Neuronal stem cell (in vitro differentiated cells): Measurements from ENCODE around the gene ITGA11.

Experiments
- DNase-seq: peaks from one replicate; pipeline ENCODE4 v3.0.0-alpha.2; 2013; ENCODE audit warnings: low spot score
- H2AFZ ChIP-seq: one replicate; pipeline ENCODE4 v1.6.1; 2013; ENCODE audit warnings: mild to moderate bottlenecking, low read length, inconsistent platforms
- H2AK5ac ChIP-seq: 2 replicates; pipeline ENCODE4 v1.6.1; 2013; ENCODE audit warnings: low read depth, mild to moderate bottlenecking, inconsistent platforms, low read length, moderate library complexity, mixed read lengths
- H2BK120ac ChIP-seq: 2 replicates; pipeline ENCODE4 v1.6.1; 2013; ENCODE audit warnings: low read depth, mild to moderate bottlenecking, inconsistent platforms, low read length, moderate library complexity, mixed read lengths
- H2BK12ac ChIP-seq: one replicate; pipeline ENCODE4 v1.6.1; 2013; ENCODE audit warnings: low read length, inconsistent platforms
- H2BK15ac ChIP-seq: 2 replicates; pipeline ENCODE4 v1.6.1; 2013; ENCODE audit warnings: mild to moderate bottlenecking, low read length, inconsistent platforms, mixed read lengths
- H2BK5ac ChIP-seq: one replicate; pipeline ENCODE4 v1.6.1; 2013; ENCODE audit warnings: inconsistent platforms, mild to moderate bottlenecking, low read length, moderate library complexity
- H3K14ac ChIP-seq: one replicate; pipeline ENCODE4 v1.6.1; 2013; ENCODE audit warnings: low read length, inconsistent platforms
- H3K18ac ChIP-seq: 2 replicates; pipeline ENCODE4 v1.6.1; 2013; ENCODE audit warnings: low read length, inconsistent platforms
- H3K23ac ChIP-seq: 2 replicates; pipeline ENCODE4 v1.6.1; 2013; ENCODE audit warnings: low read depth, mild to moderate bottlenecking, mixed read lengths, low read length, inconsistent platforms; ENCODE audit not compliant: poor library complexity
- H3K27ac ChIP-seq: replicated peaks from 3 replicates; pipeline ENCODE4 v1.5.1; 2013; ENCODE audit warnings: low read length, inconsistent platforms
- H3K27me3 ChIP-seq, 3 experiments: 2 replicates each; pipeline ENCODE4 v1.6.1; 2013; ENCODE audit warnings: low read length in 3 of 3, mild to moderate bottlenecking in 2 of 3, inconsistent platforms in 1 of 3, low read depth in 1 of 3, mixed read lengths in 1 of 3, moderate library complexity in 1 of 3; ENCODE audit not compliant: control insufficient read depth in 3 of 3, insufficient read depth in 3 of 3
- H3K36me3 ChIP-seq, 2 donors: replicated peaks in 1 of 2; 2 replicates each; pipeline ENCODE4 v1.6.1; 2013; ENCODE audit warnings: low read length in 2 of 2; ENCODE audit not compliant: control insufficient read depth in 2 of 2, insufficient read depth in 2 of 2
- H3K4ac ChIP-seq: 2 replicates; pipeline ENCODE4 v1.6.1; 2013; ENCODE audit warnings: inconsistent platforms, mild to moderate bottlenecking, low read length, moderate library complexity
- H3K4me1 ChIP-seq, 2 donors: 1 replicate in 1 of 2; 2 replicates in 1 of 2; pipeline ENCODE4 v1.6.1; 2013; ENCODE audit warnings: low read length in 2 of 2, low read depth in 1 of 2; ENCODE audit not compliant: control insufficient read depth in 2 of 2, insufficient read depth in 1 of 2
- H3K4me2 ChIP-seq: one replicate; pipeline ENCODE4 v1.6.1; 2013; ENCODE audit warnings: mild to moderate bottlenecking, low read length, inconsistent platforms; ENCODE audit not compliant: insufficient read depth, poor library complexity, severe bottlenecking
- H3K4me3 ChIP-seq, 2 donors: 2 replicates each; pipeline ENCODE4 v1.5.1; 2013; ENCODE audit warnings: low read length in 2 of 2, mild to moderate bottlenecking in 2 of 2, inconsistent platforms in 1 of 2, moderate library complexity in 1 of 2
- H3K79me1 ChIP-seq: one replicate; pipeline ENCODE4 v1.6.1; 2013; ENCODE audit warnings: low read depth, mild to moderate bottlenecking, inconsistent platforms, low read length, moderate library complexity
- H3K9ac ChIP-seq: one replicate; pipeline ENCODE4 v1.6.1; 2013; ENCODE audit warnings: mild to moderate bottlenecking, low read depth, low read length, inconsistent platforms; ENCODE audit not compliant: poor library complexity
- H3K9me3 ChIP-seq, 2 donors: replicated peaks in 1 of 2; 2 replicates each; pipeline versions ENCODE3 to v1.6.1; 2013; ENCODE audit warnings: low read length in 2 of 2, mild to moderate bottlenecking in 2 of 2, inconsistent platforms in 1 of 2, low read depth in 1 of 2, mixed read lengths in 1 of 2, moderate library complexity in 1 of 2; ENCODE audit not compliant: control insufficient read depth in 2 of 2, insufficient read depth in 1 of 2
- H4K8ac ChIP-seq: one replicate; pipeline ENCODE4 v1.6.1; 2013; ENCODE audit warnings: low read depth, mild to moderate bottlenecking, inconsistent platforms, low read length, moderate library complexity
- H4K91ac ChIP-seq: one replicate; pipeline ENCODE4 v1.6.1; 2013; ENCODE audit warnings: low read length, low read depth, mild to moderate bottlenecking, inconsistent platforms; ENCODE audit not compliant: poor library complexity
- WGBS, 2 donors: extraction: QIAGEN DNeasy Blood & Tissue Kit; methylation state at CpG; one replicate each; pipeline ENCODE4 v1.1.7; 2013; ENCODE audit warnings: missing lambda C conversion rate in 2 of 2, mixed read lengths in 1 of 2; ENCODE audit not compliant: insufficient read length in 2 of 2, insufficient replicate concordance in 1 of 2; ENCODE audit errors: extremely low coverage in 2 of 2; 5-methylcytosine and 5-hydroxymethylcytosine counted together

ITGA11 gene

GRCh38 chr15:68365140-68365745 lies 66.7 kb downstream of the ITGA11 start:
- H4K8ac ChIP-seq: no peak overlapping the region
- no peak overlapping the region for H3K14ac ChIP-seq
- peak overlapping the region; percentile 80 for H3K18ac ChIP-seq
- no peak for DNase-seq
- H3K27ac ChIP-seq: no peak overlapping the region
- no peak overlapping the region for H2AFZ ChIP-seq
- no peak overlapping the region for H2BK12ac ChIP-seq
- H3K4me3 ChIP-seq: no peak overlapping the region
- H3K9ac ChIP-seq: no peak overlapping the region
- no peak overlapping the region for H2BK120ac ChIP-seq
- peaks cover 5 to 11% of the 10 kb centered on the region in 2 donors for H3K4me1 ChIP-seq
- H3K23ac ChIP-seq: no peak overlapping the region
- WGBS, 2 donors: no CpG with 5 or more reads among the region's 7 CpGs
- no peaks in the 10 kb centered on the region for H3K36me3 ChIP-seq
- no peak overlapping the region for H3K4ac ChIP-seq
- no peak overlapping the region for H2BK5ac ChIP-seq
- no peaks in the 10 kb centered on the region for H3K9me3 ChIP-seq
- H2AK5ac ChIP-seq: peak overlapping the region; percentile 31
- no peak overlapping the region for H3K4me2 ChIP-seq
- H4K91ac ChIP-seq: no peak overlapping the region
- no peaks in the 10 kb centered on the region for H3K27me3 ChIP-seq
- H2BK15ac ChIP-seq: no peak overlapping the region
- no peaks in the 10 kb centered on the region for H3K79me1 ChIP-seq

- Histone ChIP-seq H2BK120ac (no peak overlapping the region), H3K4me3 (no peak overlapping the region), H3K18ac (peak overlapping the region; percentile 80), H3K4ac (no peak overlapping the region), H2AK5ac (peak overlapping the region; percentile 31), H3K23ac (no peak overlapping the region), H3K9me3 (no peaks in the 10 kb centered on the region), H2BK5ac (no peak overlapping the region), H4K8ac (no peak overlapping the region), H3K4me1 (peaks cover 7 to 11% of the 10 kb centered on the region in 2 donors), H2BK12ac (no peak overlapping the region), H3K27ac (no peak overlapping the region), H3K4me2 (no peak overlapping the region), H2BK15ac (no peak overlapping the region), H3K14ac (no peak overlapping the region), H2AFZ (no peak overlapping the region), H4K91ac (no peak overlapping the region), H3K79me1 (no peaks in the 10 kb centered on the region), H3K27me3 (no peaks in the 10 kb centered on the region), H3K9ac (no peak overlapping the region), H3K36me3 (no peaks in the 10 kb centered on the region)
- no CpG with 5 or more reads among the region's 11 CpGs for WGBS, 2 donors
- no peak for DNase-seq
Measured at GRCh38 chr15:68364660-68365035, 67.3 kb downstream of the ITGA11 start.

- Histone ChIP-seq H3K9me3 (no peaks in the 10 kb centered on the region), H2BK15ac (no peak overlapping the region), H2AFZ (no peak overlapping the region), H3K4me2 (no peak overlapping the region), H3K14ac (no peak overlapping the region), H4K8ac (no peak overlapping the region), H2BK120ac (no peak overlapping the region), H3K23ac (no peak overlapping the region), H3K27ac (no peak overlapping the region), H3K36me3 (no peaks in the 10 kb centered on the region), H3K79me1 (no peaks in the 10 kb centered on the region), H3K9ac (no peak overlapping the region), H3K4me3 (no peak overlapping the region), H3K4me1 (peaks cover 7 to 11% of the 10 kb centered on the region in 2 donors), H2AK5ac (no peak overlapping the region), H2BK12ac (no peak overlapping the region), H3K4ac (no peak overlapping the region), H3K27me3 (no peaks in the 10 kb centered on the region), H4K91ac (no peak overlapping the region), H3K18ac (no peak overlapping the region), H2BK5ac (no peak overlapping the region)
- DNase-seq: no peak
- WGBS, 2 donors: no CpG with 5 or more reads among the region's 7 CpGs
Measured at GRCh38 chr15:68364028-68364659, 67.8 kb downstream of the ITGA11 start.

GRCh38 chr15:68363353-68363752 lies 68.6 kb downstream of the ITGA11 start:
- Histone ChIP-seq H3K18ac (no peak overlapping the region), H2AFZ (no peak overlapping the region), H3K79me1 (no peaks in the 10 kb centered on the region), H3K23ac (no peak overlapping the region), H2BK12ac (no peak overlapping the region), H4K8ac (no peak overlapping the region), H3K9me3 (no peaks in the 10 kb centered on the region), H3K14ac (no peak overlapping the region), H3K4ac (no peak overlapping the region), H2BK15ac (no peak overlapping the region), H3K27me3 (no peaks in the 10 kb centered on the region), H3K36me3 (no peaks in the 10 kb centered on the region), H3K4me1 (peaks cover 7 to 9% of the 10 kb centered on the region in 2 donors), H3K4me3 (no peak overlapping the region), H2AK5ac (no peak overlapping the region), H3K27ac (no peak overlapping the region), H3K9ac (no peak overlapping the region), H4K91ac (no peak overlapping the region), H3K4me2 (no peak overlapping the region), H2BK120ac (no peak overlapping the region), H2BK5ac (no peak overlapping the region)
- no CpG with 5 or more reads among the region's 2 CpGs for WGBS, 2 donors
- DNase-seq: no peak
